PC-9 (cell line): ENCODE data around the gene HSDL1.

Experiments used
- CTCF ChIP-seq: fragments of 200-600 bp; sonication (generic); conservative IDR thresholded peaks from 2 replicates; pipeline ENCODE4 v1.6.1; 2017; ENCODE audit warnings: mixed run types, antibody characterized with exemption, mild to moderate bottlenecking, moderate library complexity
- EZH2 ChIP-seq: fragments of 200-600 bp; sonication (generic); IDR thresholded peaks from 2 replicates; pipeline ENCODE4 v1.8.0; 2017; ENCODE audit warnings: antibody characterized with exemption, low read depth

DNA sequence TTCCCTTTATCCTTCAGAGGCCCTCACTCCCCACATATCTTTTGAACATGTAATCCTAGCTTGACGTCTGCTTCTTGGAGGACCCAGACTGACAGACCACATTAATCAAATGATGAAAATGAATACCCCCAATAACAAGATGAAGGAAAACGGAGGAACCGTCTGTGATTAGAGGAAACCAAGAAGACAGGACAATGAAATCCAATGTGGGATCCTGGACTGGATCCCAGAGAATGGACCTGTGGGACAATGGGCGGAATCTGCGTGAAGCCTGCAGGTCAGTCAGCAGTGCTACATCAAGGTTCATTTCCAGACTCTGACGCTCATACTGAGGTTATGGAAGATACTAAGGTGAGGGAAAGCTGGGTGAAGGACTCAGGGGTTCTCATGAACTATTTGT, 64.2 kb downstream of the HSDL1 start:
- TF ChIP-seq CTCF (no peak), EZH2 (no peak)
